ENCODE results near the gene PLA2G3.
"Not testable (repeated sequence)": the region's sequence is repeated elsewhere in the genome, so short reads cannot be mapped to it uniquely, and the experiment has no call there.

Gene PLA2G3

GRCh38 chr22:31104869-31105268, 35.4 kb downstream of the PLA2G3 start:
- DNase-seq (ENCODE audit: low read depth, low spot score) = no peak
- no peak overlapping the region for H3K4me3 ChIP-seq (ENCODE audit: low read length)

GRCh38 chr22:31103899-31104694, 36.2 kb downstream of the PLA2G3 start:
- no peak overlapping the region for H3K4me3 ChIP-seq (ENCODE audit: low read length)
- no peak for DNase-seq (ENCODE audit: low read depth, low spot score)

DNA sequence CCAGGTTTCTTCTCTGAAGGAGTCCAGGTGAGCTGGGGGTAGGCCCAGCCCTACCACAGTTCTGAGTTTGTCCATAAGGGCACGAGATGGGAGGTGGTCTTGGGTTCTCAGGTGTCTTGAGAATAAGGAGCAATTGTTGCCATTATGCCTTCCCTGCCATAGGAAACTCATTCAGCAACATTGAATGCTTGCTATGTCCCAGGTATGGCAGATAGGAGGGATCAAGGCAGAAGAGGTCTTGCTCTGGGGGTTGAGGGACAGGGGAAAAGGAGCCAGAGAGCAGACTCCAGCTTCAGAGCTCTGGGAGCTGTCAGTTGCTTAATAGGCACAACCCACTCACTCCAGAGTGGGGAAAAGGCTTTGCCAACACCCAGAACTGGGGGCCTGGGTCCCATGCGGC, 37.2 kb downstream of the PLA2G3 start:
- DNase-seq (ENCODE audit: low read depth, low spot score) = no peak
- H3K4me3 ChIP-seq (ENCODE audit: low read length) = no peak overlapping the region

DNA sequence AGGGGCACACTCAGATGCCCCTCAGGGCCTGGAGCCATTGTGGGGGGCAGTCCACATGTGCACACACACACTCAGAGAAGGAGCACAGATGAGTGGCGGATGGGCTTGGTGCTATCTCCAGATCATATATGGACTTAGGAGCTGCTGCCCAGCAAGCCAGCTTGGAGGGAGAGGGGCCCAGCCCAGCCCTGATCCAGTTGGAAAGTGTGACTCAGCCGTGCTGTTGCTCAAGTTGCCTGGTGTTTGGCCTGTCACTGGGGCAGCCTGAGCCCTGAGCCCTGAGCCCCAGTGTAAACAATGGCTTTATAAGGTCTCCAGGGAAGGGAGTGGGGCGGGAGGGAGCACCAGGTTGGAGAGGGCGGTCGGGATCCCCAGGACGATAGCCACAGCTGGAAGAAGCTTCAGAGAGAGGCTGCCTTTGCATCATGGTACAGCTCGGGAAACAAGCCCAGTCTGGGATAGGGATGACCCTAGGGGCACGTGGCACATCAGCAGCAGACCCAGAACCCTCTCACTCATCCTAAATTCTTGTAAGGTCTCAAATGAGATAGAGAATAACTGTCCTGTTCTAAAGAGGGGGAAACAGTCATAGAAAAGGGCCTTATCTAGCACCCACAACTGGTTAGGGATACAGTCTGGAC, 37.7 kb downstream of the PLA2G3 start:
- no peak overlapping the region for H3K4me3 ChIP-seq (ENCODE audit: low read length)
- DNase-seq (ENCODE audit: low read depth, low spot score) = no peak

GRCh38 chr22:31100762-31101525, 39.4 kb downstream of the PLA2G3 start:
- no peak for DNase-seq (ENCODE audit: low read depth, low spot score)
- H3K4me3 ChIP-seq (ENCODE audit: low read length) = no peak overlapping the region

- no peak for DNase-seq (ENCODE audit: low read depth, low spot score)
- H3K4me3 ChIP-seq (ENCODE audit: low read length) = no peak overlapping the region
Measured at GRCh38 chr22:31099841-31100761, 40.2 kb downstream of the PLA2G3 start.

DNA sequence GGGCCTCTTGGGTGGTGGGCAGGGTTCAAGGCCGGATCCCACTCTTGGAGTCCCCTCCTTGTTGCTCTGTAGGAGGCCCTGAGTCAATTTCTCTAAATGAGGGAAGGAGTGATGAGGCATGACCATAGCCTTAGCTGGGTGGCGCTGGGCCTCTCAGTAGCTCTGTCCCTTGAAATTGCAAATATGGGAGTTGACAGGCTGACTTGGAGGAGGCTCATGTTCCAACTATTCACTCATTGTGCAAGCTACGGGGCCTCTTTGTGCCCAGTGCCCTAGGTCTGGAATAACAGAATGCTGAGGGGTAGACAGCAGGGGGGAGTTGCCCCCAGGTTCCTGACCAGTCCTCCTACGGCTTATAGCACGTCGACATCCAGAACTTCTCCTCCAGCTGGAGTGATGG, 40.9 kb downstream of the PLA2G3 start:
- no peak overlapping the region for H3K4me3 ChIP-seq (ENCODE audit: low read length)
- no peak for DNase-seq (ENCODE audit: low read depth, low spot score)

GRCh38 chr22:31098632-31099110, 41.6 kb downstream of the PLA2G3 start:
- DNase-seq (ENCODE audit: low read depth, low spot score) = no peak
- no peak overlapping the region for H3K4me3 ChIP-seq (ENCODE audit: low read length)

DNA sequence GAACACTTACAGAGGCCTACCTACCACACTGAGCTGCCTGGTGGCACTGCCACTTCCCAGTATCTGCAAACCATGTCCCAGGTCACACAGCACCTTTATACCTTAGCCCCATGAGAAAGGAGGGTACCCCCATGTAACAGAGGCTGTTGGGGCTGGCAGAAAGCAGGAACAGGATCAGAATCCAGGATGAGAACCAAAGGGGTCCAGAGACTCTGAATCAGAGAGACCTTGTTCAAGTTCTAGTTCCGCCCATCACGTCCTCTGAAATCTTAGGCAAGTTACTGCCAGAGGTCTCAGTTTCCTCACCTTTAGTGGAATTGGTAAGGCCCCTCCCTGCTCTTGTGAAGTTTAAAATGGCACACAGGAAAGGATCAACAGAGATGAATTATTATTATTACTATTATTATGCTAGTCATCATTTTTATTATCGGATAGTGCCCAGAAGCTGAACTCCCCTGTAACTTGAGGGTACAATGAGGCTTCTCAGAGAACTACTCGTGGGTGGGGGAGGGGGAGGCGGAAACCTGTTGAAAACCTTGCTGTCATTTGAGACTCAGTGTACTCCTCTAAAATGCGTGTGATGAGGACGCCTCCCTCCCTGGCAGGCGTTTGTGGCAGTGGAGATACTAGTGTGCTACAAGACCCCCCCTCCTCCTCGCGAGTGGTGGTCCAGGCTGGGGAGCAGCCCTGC, 42.2 kb downstream of the PLA2G3 start:
- no peak for DNase-seq (ENCODE audit: low read depth, low spot score)
- no peak overlapping the region for H3K4me3 ChIP-seq (ENCODE audit: low read length)

- not testable (repeated sequence) for H3K4me3 ChIP-seq (ENCODE audit: low read length); DNase-seq (ENCODE audit: low read depth, low spot score)
Measured at GRCh38 chr22:31097539-31097938, 42.8 kb downstream of the PLA2G3 start.

DNA sequence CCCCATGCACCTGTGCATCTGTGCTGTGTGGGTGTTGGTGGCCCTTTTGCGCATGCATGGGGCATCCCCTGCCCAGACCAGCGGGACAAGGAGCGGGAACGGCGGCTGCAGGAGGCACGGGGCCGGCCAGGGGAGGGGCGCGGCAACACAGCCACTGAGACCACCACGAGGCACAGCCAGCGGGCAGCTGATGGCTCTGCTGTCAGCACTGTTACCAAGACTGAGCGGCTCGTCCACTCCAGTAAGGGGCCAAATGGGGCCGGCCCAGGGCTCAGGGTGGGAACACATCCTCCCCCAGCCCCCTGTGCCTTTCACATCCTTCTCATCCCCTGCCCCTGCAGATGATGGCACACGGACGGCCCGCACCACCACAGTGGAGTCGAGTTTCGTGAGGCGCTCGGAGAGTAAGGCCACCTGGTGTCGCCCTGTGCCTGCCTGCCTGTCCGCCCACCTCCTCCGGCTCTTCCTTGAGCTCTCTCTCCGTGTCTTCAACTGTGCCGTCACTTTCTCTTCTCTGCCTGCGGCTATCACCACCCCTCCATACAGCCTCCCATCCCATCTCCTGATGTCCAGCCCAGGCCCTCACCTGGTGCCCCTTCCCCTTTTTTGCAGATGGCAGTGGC, 43.5 kb downstream of the PLA2G3 start:
- H3K4me3 ChIP-seq (ENCODE audit: low read length) = no peak overlapping the region
- no peak for DNase-seq (ENCODE audit: low read depth, low spot score)

DNA sequence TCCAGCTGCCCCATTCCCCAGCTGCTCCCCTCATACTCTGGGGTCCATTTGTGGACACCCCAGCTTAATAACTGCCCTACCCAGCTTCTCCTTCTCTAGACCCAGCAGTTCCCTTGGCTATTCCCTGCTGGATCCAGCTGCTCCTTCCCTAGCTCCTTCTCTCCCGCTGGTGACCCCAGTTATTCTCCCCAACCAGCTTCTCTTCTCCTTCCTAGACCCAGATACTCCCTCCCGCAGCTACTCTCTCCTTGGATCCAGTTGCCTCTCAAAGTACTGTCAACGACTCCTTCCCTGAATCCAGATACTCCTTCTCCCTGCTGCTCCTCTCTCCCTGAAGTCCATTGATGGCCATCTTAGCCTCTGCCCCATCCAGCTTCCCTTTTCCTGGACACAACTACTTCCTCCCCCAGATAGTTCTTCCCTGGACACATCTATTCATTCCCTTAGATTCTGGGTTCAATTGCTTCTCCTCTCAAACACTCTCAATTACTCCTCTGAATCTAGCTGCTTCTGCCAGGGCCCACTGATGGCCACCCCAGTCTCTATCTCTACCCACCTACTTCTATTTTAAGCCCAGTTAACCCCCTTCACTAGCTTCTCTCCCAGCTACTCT, 44.6 kb downstream of the PLA2G3 start:
- no peak overlapping the region for H3K4me3 ChIP-seq (ENCODE audit: low read length)
- no peak for DNase-seq (ENCODE audit: low read depth, low spot score)

- no peak overlapping the region for H3K4me3 ChIP-seq (ENCODE audit: low read length)
- no peak for DNase-seq (ENCODE audit: low read depth, low spot score)
Measured at GRCh38 chr22:31094741-31095140, 45.6 kb downstream of the PLA2G3 start.

DNA sequence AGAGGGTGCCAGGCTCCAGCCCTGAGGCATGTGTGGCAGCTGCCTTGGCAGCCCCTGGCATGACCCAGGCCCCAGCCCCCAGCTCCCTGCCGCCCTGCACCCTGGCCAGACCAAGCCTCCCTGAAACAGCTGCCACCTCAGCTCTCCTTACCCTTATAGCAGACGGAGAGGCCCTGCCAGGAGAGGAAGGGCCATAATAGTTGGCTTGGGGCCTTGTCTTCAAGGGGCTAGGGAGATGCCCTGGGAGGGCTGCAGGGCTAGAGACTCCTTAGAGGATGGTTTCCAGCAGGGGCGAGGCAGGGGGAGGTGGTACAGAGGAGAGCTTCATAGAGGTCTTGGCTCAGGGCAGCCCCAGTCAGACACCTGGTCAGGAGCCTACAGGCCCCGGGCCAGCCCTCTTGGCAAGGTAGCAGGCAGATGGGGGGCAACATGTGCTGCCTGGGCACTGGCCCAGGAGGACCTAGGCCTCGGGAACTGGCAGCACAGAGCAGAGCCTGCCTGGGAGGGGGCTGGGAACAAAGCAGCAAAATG, 46.2 kb downstream of the PLA2G3 start:
- H3K4me3 ChIP-seq (ENCODE audit: low read length) = no peak overlapping the region
- DNase-seq (ENCODE audit: low read depth, low spot score) = no peak

DNA sequence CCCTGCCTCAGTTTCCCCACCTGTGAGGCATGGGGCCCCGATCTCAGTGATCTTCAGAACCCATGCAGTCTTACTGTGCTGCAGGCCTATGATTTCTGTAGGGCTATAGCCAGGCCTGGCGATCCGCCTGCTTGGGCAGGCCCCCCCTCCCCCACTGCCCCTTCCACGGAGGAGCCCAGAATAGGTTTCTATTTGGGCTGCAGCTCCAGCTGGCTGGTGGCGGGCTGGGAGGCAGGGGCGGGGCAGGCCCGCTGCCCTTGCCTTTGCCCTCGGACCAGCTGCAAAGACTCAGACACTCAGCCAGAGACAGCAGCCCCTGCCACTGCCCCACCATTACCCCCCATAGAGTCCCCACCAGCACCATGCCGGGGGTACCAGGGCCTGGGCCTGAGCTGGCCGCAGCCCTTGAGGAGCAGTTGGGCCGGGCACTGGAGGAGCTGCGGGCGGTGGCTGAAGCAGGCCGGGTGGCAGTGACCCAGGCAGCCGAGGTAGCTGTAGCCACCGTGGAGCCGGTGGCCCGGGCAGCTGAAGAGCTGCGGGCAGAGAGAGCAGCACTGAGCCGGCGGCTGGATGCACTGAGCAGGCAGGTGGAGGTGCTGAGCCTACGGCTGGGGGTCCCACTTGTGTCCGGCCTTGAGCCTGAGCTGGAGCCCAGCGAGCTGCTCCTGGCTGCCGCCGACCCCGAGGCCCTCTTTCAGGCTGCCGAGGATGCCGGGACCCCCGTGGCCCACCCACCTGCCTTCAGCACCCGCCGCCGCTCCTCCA, 47.0 kb downstream of the PLA2G3 start:
- H3K4me3 ChIP-seq (ENCODE audit: low read length) = no peak overlapping the region
- DNase-seq (ENCODE audit: low read depth, low spot score) = no peak

GRCh38 chr22:31092161-31092560, 48.1 kb downstream of the PLA2G3 start:
- no peak for DNase-seq (ENCODE audit: low read depth, low spot score)
- no peak overlapping the region for H3K4me3 ChIP-seq (ENCODE audit: low read length)

Data from Jurkat, Clone E6-1 (cell line).